ENCODE data around the gene LMTK3. TPM values are rescaled to one million over a fixed set of nuclear protein-coding genes. Genes with fewer than 3 reads are reported as not detected.

The LMTK3 gene
- polyA plus RNA-seq, 1 donor (not counting 4 experiments of a cell fraction or from before 2014, with no cell fraction given) = 0.51 TPM

GRCh38 chr19:48444129-48444935 lies 67.3 kb downstream of the LMTK3 start:
- dilution Hi-C loops (cut with MboI; ENCODE audit: extremely low pct_ligation_motif_present, low sequenced_read_pairs) = no loop called here
- peaks cover 25% of the 10 kb centered on the region for H3K27me3 ChIP-seq (ENCODE audit: control insufficient read depth, extremely low read depth, insufficient read depth, low read length)
- H3K79me2 ChIP-seq (ENCODE audit: control insufficient read depth, insufficient read depth, low read length) = peaks cover 20% of the 10 kb centered on the region
- FAIRE-seq (no peak), DNase-seq (ENCODE audit: low read depth, low spot score) (no peak)
- H3K9me1 ChIP-seq (ENCODE audit: control insufficient read depth, extremely low read depth, insufficient read depth, low read length) = no peaks in the 10 kb centered on the region
- TF ChIP-seq EZH2 (IDR thresholded peaks at IDR 0.05; ENCODE audit: low read length) (peak; percentile 86), CTCF (optimal IDR thresholded peaks at IDR 0.05 in 1 of 3, IDR thresholded peaks at IDR 0.05 in 1 of 3, conservative IDR thresholded peaks at IDR 0.05 in 1 of 3; ENCODE audit: extremely low read depth in 1 of 3, insufficient read depth in 2 of 3, low read length in 3 of 3) (no peak)
- no peaks in the 10 kb centered on the region for H4K20me1 ChIP-seq (ENCODE audit: control insufficient read depth, extremely low read depth, insufficient read depth, low read length)
- H2AFZ ChIP-seq (ENCODE audit: control insufficient read depth, low read length) = peak overlapping the region; percentile 76
- H3K4me3 ChIP-seq (ENCODE audit: control insufficient read depth in 2 of 3, extremely low read depth in 1 of 3, insufficient read depth in 2 of 3, low read depth in 1 of 3, low read length in 3 of 3) = peak overlapping the region; percentile 23 to 92 (median 72)
- H3K36me3 ChIP-seq (ENCODE audit: control insufficient read depth in 2 of 2, extremely low read depth in 1 of 2, insufficient read depth in 2 of 2, low read length in 2 of 2) = peaks cover 7 to 11% of the 10 kb centered on the region in 2 experiments
- H3K4me2 ChIP-seq (ENCODE audit: control insufficient read depth, extremely low read depth, insufficient read depth, low read depth, low read length) = peak overlapping the region; percentile 96
- H3K9ac ChIP-seq (ENCODE audit: control insufficient read depth, extremely low read depth, insufficient read depth, low read length) = peak overlapping the region; percentile 15
- no peaks in the 10 kb centered on the region for H3K9me3 ChIP-seq (ENCODE audit: control insufficient read depth, low read depth, low read length)
- peaks cover 19% of the 10 kb centered on the region for H3K4me1 ChIP-seq (ENCODE audit: control insufficient read depth, extremely low read depth, insufficient read depth, low read length)
- H3K27ac ChIP-seq (ENCODE audit: control insufficient read depth, insufficient read depth, low read length) = no peak overlapping the region

GRCh38 chr19:48443731-48444128 lies 67.9 kb downstream of the LMTK3 start:
- H3K27ac ChIP-seq (ENCODE audit: control insufficient read depth, insufficient read depth, low read length) = no peak overlapping the region
- TF ChIP-seq CTCF (optimal IDR thresholded peaks at IDR 0.05 in 1 of 3, IDR thresholded peaks at IDR 0.05 in 1 of 3, conservative IDR thresholded peaks at IDR 0.05 in 1 of 3; ENCODE audit: extremely low read depth in 1 of 3, insufficient read depth in 2 of 3, low read length in 3 of 3) = no peak
- no peak for TF ChIP-seq EZH2 (IDR thresholded peaks at IDR 0.05; ENCODE audit: low read length)

More at GRCh38 chr19:48443731-48444128, 67.9 kb downstream of the LMTK3 start:
- H3K4me3 ChIP-seq (ENCODE audit: control insufficient read depth in 2 of 3, extremely low read depth in 1 of 3, insufficient read depth in 2 of 3, low read depth in 1 of 3, low read length in 3 of 3) = no peak overlapping the region
- H3K4me1 ChIP-seq (ENCODE audit: control insufficient read depth, extremely low read depth, insufficient read depth, low read length) = peaks cover 19% of the 10 kb centered on the region
- H4K20me1 ChIP-seq (ENCODE audit: control insufficient read depth, extremely low read depth, insufficient read depth, low read length) = no peaks in the 10 kb centered on the region
- H3K36me3 ChIP-seq (ENCODE audit: control insufficient read depth in 2 of 2, extremely low read depth in 1 of 2, insufficient read depth in 2 of 2, low read length in 2 of 2) = peaks cover 6 to 10% of the 10 kb centered on the region in 2 experiments
- no peaks in the 10 kb centered on the region for H3K9me3 ChIP-seq (ENCODE audit: control insufficient read depth, low read depth, low read length)
- no peak overlapping the region for H2AFZ ChIP-seq (ENCODE audit: control insufficient read depth, low read length)
- peaks cover 19% of the 10 kb centered on the region for H3K79me2 ChIP-seq (ENCODE audit: control insufficient read depth, insufficient read depth, low read length)
- H3K27me3 ChIP-seq (ENCODE audit: control insufficient read depth, extremely low read depth, insufficient read depth, low read length) = peaks cover 25% of the 10 kb centered on the region
- DNase-seq (ENCODE audit: low read depth, low spot score) = no peak
- no peak overlapping the region for H3K9ac ChIP-seq (ENCODE audit: control insufficient read depth, extremely low read depth, insufficient read depth, low read length)
- FAIRE-seq = no peak
- H3K9me1 ChIP-seq (ENCODE audit: control insufficient read depth, extremely low read depth, insufficient read depth, low read length) = no peaks in the 10 kb centered on the region
- dilution Hi-C loops (cut with MboI; ENCODE audit: extremely low pct_ligation_motif_present, low sequenced_read_pairs) = no loop called here
- H3K4me2 ChIP-seq (ENCODE audit: control insufficient read depth, extremely low read depth, insufficient read depth, low read depth, low read length) = peak overlapping the region; percentile 96

Measured in keratinocyte (primary cell).